GM19372 (cell line): ENCODE results near the gene IL10RB.

Experiments used
- ATAC-seq: cut with Tn5 transposase; IDR thresholded peaks from one replicate; pipeline ENCODE4 v1.9.1; 2021; ENCODE audit warnings: mild to moderate bottlenecking, low read depth, moderate library complexity; ENCODE audit not compliant: unreplicated experiment

IL10RB gene

DNA sequence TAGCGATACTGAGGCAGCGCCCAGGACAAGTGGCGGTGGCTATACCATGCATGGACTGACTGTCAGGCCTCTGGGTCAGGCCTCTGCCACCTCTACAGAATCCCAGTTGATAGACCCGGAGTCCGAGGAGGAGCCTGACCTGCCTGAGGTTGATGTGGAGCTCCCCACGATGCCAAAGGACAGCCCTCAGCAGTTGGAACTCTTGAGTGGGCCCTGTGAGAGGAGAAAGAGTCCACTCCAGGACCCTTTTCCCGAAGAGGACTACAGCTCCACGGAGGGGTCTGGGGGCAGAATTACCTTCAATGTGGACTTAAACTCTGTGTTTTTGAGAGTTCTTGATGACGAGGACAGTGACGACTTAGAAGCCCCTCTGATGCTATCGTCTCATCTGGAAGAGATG is 3.2 kb upstream of the IL10RB start:
- no peak for ATAC-seq

GRCh38 chr21:33264561-33264960 is 1.6 kb upstream of the IL10RB start:
- ATAC-seq, result no peak

GRCh38 chr21:33265664-33266049 is 510 bp upstream of the IL10RB start:
- ATAC-seq, result peak; percentile 36

GRCh38 chr21:33266789-33267135 is 595 bp downstream of the IL10RB start:
- no peak for ATAC-seq

DNA sequence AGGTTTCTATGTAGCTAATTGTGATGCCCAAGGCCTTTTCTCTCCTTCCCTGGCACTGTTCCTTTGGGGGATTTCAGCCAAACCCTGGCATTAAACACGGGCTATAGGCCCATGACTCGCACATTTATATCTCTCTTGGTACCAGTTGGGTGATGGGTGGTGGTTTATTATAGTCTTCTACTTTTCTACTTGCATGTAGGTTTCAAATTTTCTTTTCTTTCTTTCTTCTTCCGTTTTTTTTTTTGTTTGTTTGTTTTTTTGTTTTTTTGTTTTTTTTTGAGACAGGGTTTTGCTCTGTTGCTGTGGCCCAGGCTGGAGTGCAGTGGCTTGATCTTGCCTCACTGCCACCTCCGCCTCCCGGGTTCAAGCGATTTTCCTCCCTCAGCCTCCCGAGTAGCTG is 1.1 kb downstream of the IL10RB start:
- ATAC-seq, result no peak

GRCh38 chr21:33268393-33268736 is 2.2 kb downstream of the IL10RB start:
- ATAC-seq, result peak; percentile 1

DNA sequence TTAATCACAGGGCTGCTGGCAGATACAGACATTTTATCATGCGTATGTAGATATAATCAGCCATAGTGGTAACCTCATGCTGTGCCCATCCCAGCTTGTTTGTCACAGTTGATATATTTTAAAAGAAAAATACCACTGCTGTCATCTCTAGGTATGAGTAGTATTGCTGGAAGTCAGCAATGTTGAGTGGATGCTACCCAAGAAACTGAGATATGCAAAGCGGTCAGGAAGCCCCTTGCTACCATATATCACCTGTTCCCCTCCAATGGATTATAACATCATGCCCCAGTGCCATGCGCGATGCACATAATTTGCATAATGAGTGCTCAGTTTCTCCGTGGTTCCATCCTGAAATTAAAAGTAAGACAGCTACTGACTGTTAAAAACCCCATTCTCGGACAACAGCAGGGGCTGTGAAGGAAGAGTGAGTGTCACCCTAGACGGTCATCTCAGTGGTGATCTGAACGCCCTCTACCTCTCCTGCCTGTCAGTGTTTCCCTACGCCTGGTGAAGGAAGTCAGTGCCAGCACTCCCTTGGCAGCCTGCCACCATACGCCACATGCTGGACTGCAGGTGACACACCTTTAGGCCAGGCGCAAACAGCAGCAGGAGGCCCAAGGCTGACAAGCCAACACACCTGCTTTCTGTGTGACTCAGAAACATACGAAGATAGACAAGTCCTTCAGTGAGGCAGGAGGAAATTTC is 2.7 kb downstream of the IL10RB start:
- ATAC-seq, result peak; percentile 48

GRCh38 chr21:33270986-33271385 is 4.8 kb downstream of the IL10RB start:
- no peak for ATAC-seq

GRCh38 chr21:33273044-33273443 is 6.9 kb downstream of the IL10RB start:
- no peak for ATAC-seq

DNA sequence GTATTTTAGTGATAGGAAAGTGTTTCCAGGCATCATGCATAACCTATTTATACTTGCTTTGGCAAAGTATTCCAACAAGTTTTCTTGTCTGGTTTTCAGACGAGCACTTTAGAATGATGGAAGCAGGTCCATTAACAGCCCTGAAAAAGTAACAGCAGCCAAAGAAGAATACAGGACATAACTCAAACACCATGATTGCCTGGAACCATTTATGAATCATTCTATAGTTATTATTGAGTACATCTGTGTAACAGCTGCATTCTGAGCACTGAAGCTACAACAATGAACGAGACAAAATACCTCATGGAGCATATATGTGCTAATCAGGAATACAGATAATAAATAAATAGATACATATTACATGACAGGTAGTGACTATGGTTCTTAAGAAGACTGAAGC is 12.6 kb downstream of the IL10RB start:
- no peak for ATAC-seq

- ATAC-seq, result no peak
Observed at GRCh38 chr21:33279330-33279820, 13.2 kb downstream of the IL10RB start.

DNA sequence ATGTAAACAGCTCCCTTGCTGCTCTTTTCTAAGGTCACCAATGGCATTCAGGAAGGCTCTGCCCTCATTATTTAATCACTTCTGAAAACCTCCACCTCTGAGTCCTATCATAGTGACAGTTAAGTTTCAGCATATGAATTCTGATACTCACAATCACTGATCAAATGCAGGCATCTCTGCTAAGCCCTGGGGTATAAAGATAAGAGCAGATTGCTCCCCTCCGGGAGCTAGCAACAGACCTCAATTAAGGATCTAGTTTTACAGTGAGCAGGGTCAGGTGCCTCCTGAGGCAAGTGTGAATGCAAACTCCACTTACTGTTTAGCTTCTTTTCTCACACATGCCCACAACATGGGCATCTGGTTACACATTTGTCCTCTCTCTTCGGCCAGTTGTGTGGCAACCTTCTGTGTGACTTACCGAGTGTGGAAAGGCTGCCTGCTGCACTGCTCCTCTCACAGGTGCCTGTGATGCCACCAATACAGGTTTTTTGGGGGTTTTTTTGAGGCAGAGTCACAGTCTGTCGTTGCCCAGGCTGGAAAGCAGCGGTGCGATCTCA is 15.0 kb downstream of the IL10RB start:
- ATAC-seq, result no peak

DNA sequence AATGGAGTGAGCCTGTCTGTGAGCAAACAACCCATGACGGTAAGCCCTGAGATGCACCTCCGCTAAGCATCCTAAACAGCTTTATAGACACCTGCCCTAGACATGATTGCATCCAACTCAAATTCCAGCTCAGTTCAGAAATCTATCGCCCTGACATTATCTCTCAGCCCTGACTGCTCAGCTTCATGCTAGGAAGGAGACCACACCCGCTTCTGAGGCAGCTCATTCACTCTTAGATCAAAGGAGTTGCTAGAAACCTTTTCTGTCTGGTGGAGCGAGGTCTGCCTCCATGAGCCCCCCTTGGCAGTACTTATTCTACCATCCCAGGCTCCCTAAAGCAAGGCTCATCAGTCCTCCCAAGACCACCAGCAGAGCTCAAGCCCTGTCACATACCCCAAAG is 17.0 kb downstream of the IL10RB start:
- no peak for ATAC-seq

- no peak for ATAC-seq
Observed at GRCh38 chr21:33286076-33286475, 19.9 kb downstream of the IL10RB start.

- no peak for ATAC-seq
Observed at GRCh38 chr21:33286600-33287456, 20.7 kb downstream of the IL10RB start.

DNA sequence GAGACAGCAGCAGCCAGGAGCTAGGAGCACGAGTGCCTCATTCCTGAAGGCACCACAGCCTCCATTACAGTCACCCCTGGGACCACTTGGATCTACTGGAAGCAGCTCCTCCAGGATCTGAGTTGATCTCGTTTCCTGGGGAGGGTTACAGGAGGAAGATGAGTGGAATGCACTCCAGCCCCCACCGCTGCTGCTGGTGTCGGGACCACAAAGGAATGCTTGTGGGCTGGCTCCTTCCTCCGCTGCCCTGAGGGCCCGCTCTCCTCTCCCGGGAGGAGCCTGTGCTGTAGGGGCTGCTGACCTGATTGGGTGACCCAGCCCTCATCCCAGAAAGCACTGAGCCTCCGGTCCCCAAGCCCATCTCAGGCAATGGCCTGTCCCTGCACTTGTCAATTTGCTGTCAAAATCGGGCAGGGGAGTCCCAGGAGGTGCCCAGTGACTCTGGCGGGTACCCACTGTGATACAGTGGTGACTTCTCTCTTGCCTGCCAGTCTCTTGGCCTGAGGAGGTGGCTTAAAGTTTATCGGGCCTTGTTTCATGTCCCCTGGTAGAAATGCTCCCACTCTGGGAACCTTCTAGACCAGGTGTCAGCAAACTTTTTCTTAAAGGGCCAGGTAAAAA is 23.1 kb downstream of the IL10RB start:
- ATAC-seq, result no peak

DNA sequence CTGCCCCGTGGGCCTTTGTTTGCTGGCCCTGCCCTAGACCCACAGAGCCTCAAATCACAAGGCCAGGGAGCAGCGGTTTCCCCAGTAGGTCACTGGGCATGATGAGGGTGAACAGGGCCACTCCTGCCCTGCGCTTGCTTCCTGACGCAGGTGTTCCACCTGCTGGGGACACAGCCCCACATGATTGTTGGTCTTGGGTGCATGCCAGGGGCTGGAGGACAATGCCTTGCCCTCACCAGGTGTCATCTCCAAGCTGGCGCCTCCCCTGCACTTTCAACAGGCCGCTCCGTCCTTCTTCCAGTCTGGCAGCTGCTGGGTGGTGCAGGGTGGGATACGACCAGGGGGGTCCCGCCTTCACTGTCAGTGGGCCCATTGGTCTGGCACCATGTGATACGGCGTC is 24.3 kb downstream of the IL10RB start:
- no peak for ATAC-seq

- no peak for ATAC-seq
Observed at GRCh38 chr21:33291686-33292085, 25.5 kb downstream of the IL10RB start.

GRCh38 chr21:33292724-33293123 is 26.6 kb downstream of the IL10RB start:
- no peak for ATAC-seq

DNA sequence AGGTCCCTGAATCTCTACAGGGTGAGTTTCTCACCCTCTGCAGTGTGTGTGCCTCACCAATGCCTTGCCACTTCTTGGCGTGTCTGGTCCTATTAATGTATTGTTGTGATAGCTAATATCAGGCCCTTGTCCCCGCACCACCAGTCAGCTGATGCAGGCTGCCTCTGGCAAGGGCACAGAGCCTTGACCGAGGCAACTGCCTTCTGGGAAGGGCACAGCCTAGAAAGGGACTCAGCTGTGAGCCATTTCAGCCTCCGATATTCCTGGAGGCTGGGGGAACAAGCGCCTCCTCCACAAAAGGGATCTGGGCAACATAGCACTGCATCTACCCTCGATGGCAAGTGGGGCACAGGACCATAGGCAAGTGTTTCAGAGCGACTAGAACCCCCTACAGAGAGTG is 27.0 kb downstream of the IL10RB start:
- ATAC-seq, result no peak

- no peak for ATAC-seq
Observed at GRCh38 chr21:33293811-33294216, 27.6 kb downstream of the IL10RB start.
